HEK293 (cell line): ENCODE measurements around the gene HECA.

Experiments
- BCL11A ChIP-seq: fragments of 450-650 bp; formaldehyde crosslinking; IDR thresholded peaks from 2 replicates; pipeline ENCODE4 v1.5.1; 2016; ENCODE audit warnings: low read depth, missing biosample characterization, missing genetic modification characterization
- CTCF ChIP-seq: fragments of 450-650 bp; formaldehyde crosslinking; IDR thresholded peaks from 2 replicates; pipeline ENCODE4 v1.5.1; 2016; ENCODE audit warnings: missing biosample characterization, missing genetic modification characterization
- SETDB1 ChIP-seq: IDR thresholded peaks from one replicate; pipeline ENCODE4 v1.6.1; 2017; ENCODE audit warnings: mild to moderate bottlenecking, low read length, moderate library complexity, mixed read lengths; ENCODE audit not compliant: insufficient read length
- TCF7L2 ChIP-seq: IDR thresholded peaks from 2 replicates; pipeline ENCODE4 v1.6.1; 2011; ENCODE audit warnings: low read depth, mild to moderate bottlenecking, inconsistent platforms, low read length, moderate library complexity, borderline replicate concordance
- ZBTB1 ChIP-seq: fragments of 450-650 bp; formaldehyde crosslinking; IDR thresholded peaks from 2 replicates; pipeline ENCODE4 v1.5.1; 2016; ENCODE audit warnings: missing biosample characterization, missing genetic modification characterization
- ZBTB49 ChIP-seq: fragments of 450-650 bp; formaldehyde crosslinking; IDR thresholded peaks from 2 replicates; pipeline ENCODE4 v1.5.1; 2016; ENCODE audit warnings: missing biosample characterization, missing genetic modification characterization, low read depth
- ZNF362 ChIP-seq: fragments of 450-650 bp; formaldehyde crosslinking; IDR thresholded peaks from 2 replicates; pipeline ENCODE4 v1.5.1; 2016; ENCODE audit warnings: missing biosample characterization, missing genetic modification characterization
- ZNF624 ChIP-seq: fragments of 450-650 bp; formaldehyde crosslinking; IDR thresholded peaks from 2 replicates; pipeline ENCODE4 v1.5.1; 2017; ENCODE audit warnings: missing biosample characterization, missing genetic modification characterization

GRCh38 chr6:139189665-139190064, 54.8 kb downstream of the HECA start:
- TF ChIP-seq CTCF (tag by site-specific recombination): no peak
- TF ChIP-seq ZNF624 (tag by site-specific recombination): no peak
- no peak for TF ChIP-seq SETDB1
- TF ChIP-seq ZNF362: no peak
- TF ChIP-seq ZBTB1: no peak
- TF ChIP-seq BCL11A: no peak
- TF ChIP-seq ZBTB49 (tag by site-specific recombination): no peak
- no peak for TF ChIP-seq TCF7L2
